Endothelial cell of umbilical vein (primary cell): Measurements from ENCODE around the gene IGHMBP2. TPM values are rescaled to one million over a fixed set of nuclear protein-coding genes. Genes with fewer than 3 reads are reported as not detected.

Experiments used
- BruUV-seq: library from RNA; stranded (reverse); fragments of 400-500 nt; replicated peaks from 2 replicates; lab custom pipeline; 2021; lab: Mats Ljungman, UMichigan
- CTCF ChIA-PET: fragments of 300-600, 350-600 bp; sonication (Branson Sonifier 250); formaldehyde crosslinking; loops from one replicate; lab custom pipeline; 2021; ENCODE audit warnings: antibody characterized with exemption, inconsistent platforms; lab: Charles Lee
- POLR2A ChIA-PET: fragments of 300-600, 350-600 bp; sonication (Branson Sonifier 250); formaldehyde crosslinking; loops from one replicate; lab custom pipeline; 2021; ENCODE audit warnings: antibody characterized with exemption, inconsistent platforms; lab: Charles Lee
- DNase-seq: peaks from one replicate; pipeline ENCODE4 v3.0.0-alpha.2; 2011; ENCODE audit warnings: low read depth, low spot score
- FAIRE-seq: peaks from 2 replicates; lab custom pipeline; 2011; peaks lifted over from hg19 to GRCh38; lab: Jason Lieb, UNC
- H2AFZ ChIP-seq: 2 replicates; pipeline ENCODE4 v1.6.0; 2012; ENCODE audit warnings: low read depth, low read length, control low read depth, inconsistent platforms
- H3K27ac ChIP-seq: 2 replicates; pipeline ENCODE4 v1.5.1; 2011; ENCODE audit warnings: low read depth, mild to moderate bottlenecking, control low read depth, low read length, moderate library complexity; ENCODE audit not compliant: insufficient read depth
- H3K27me3 ChIP-seq, 2 experiments: 2 replicates each; pipeline versions ENCODE4 v1.6.0 to v1.6.1; 2011; ENCODE audit warnings: low read length in 2 of 2, mixed read lengths in 1 of 2; ENCODE audit not compliant: control insufficient read depth in 2 of 2, insufficient read depth in 2 of 2
- H3K36me3 ChIP-seq, 2 experiments: 2 replicates in 1 of 2; 3 replicates in 1 of 2; pipeline ENCODE4 v1.5.1; 2011; ENCODE audit warnings: low read length in 2 of 2, mild to moderate bottlenecking in 1 of 2, moderate library complexity in 1 of 2; ENCODE audit not compliant: control insufficient read depth in 2 of 2, insufficient read depth in 2 of 2; ENCODE audit errors: extremely low read depth in 1 of 2
- H3K4me1 ChIP-seq: 3 replicates; pipeline ENCODE4 v1.5.1; 2011; ENCODE audit warnings: mild to moderate bottlenecking, low read length; ENCODE audit not compliant: control insufficient read depth, insufficient read depth; ENCODE audit errors: extremely low read depth
- H3K4me2 ChIP-seq: 2 replicates; pipeline ENCODE4 v1.6.1; 2011; ENCODE audit warnings: low read length, control low read depth, mixed read lengths; ENCODE audit not compliant: insufficient read depth
- H3K4me3 ChIP-seq, 3 experiments: fragments of 200-600 bp in 1 of 3; sonication (generic), shearing (Covaris generic) in 1 of 3; replicated peaks in 1 of 3; 2 replicates each; pipeline ENCODE4 v1.5.1; 2011 to 2016; ENCODE audit warnings: control low read depth in 3 of 3, low read length in 3 of 3, mild to moderate bottlenecking in 2 of 3, inconsistent platforms in 1 of 3, low read depth in 1 of 3, moderate library complexity in 1 of 3; ENCODE audit not compliant: insufficient read depth in 1 of 3
- H3K79me2 ChIP-seq: 2 replicates; pipeline ENCODE4 v1.6.0; 2012; ENCODE audit warnings: low read length, inconsistent platforms; ENCODE audit not compliant: control insufficient read depth, insufficient read depth
- H3K9ac ChIP-seq: replicated peaks from 2 replicates; pipeline ENCODE3; 2011; ENCODE audit warnings: low read length, control low read depth; ENCODE audit not compliant: insufficient read depth; ENCODE audit errors: extremely low read depth
- H3K9me1 ChIP-seq: replicated peaks from 3 replicates; pipeline ENCODE4 v1.6.0; 2011; ENCODE audit warnings: mild to moderate bottlenecking, low read length; ENCODE audit not compliant: control insufficient read depth, insufficient read depth; ENCODE audit errors: extremely low read depth
- H3K9me3 ChIP-seq: replicated peaks from 2 replicates; pipeline ENCODE4 v1.5.1; 2012; ENCODE audit warnings: low read length, inconsistent platforms; ENCODE audit not compliant: control insufficient read depth, insufficient read depth
- H4K20me1 ChIP-seq: replicated peaks from 2 replicates; pipeline ENCODE3; 2011; ENCODE audit warnings: mild to moderate bottlenecking, low read length; ENCODE audit not compliant: control insufficient read depth, insufficient read depth; ENCODE audit errors: extremely low read depth
- CTCF ChIP-seq, 2 donors: IDR thresholded peaks; 1 replicate in 1 of 2; 2 replicates in 1 of 2; pipeline ENCODE4 v1.5.1; 2011; ENCODE audit warnings: low read length in 2 of 2, mild to moderate bottlenecking in 2 of 2, moderate library complexity in 2 of 2, control low read depth in 1 of 2, inconsistent platforms in 1 of 2, low read depth in 1 of 2; ENCODE audit not compliant: insufficient read depth in 1 of 2; ENCODE audit errors: extremely low read depth in 1 of 2
- EZH2 ChIP-seq: IDR thresholded peaks from 2 replicates; pipeline ENCODE4 v1.6.1; 2012; ENCODE audit warnings: borderline replicate concordance, low read depth, mild to moderate bottlenecking, moderate library complexity, low read length, inconsistent platforms; ENCODE audit not compliant: severe bottlenecking
- FOS ChIP-seq: IDR thresholded peaks from 2 replicates; pipeline ENCODE4 v1.6.1; 2011; ENCODE audit warnings: mild to moderate bottlenecking, low read length, moderate library complexity, borderline replicate concordance; ENCODE audit not compliant: insufficient read depth
- GATA2 ChIP-seq: IDR thresholded peaks from 2 replicates; pipeline ENCODE4 v1.7.0; 2011; ENCODE audit warnings: low read depth, mild to moderate bottlenecking, moderate library complexity, mixed read lengths, low read length; ENCODE audit not compliant: insufficient read length, insufficient read depth
- JUN ChIP-seq: IDR thresholded peaks from 2 replicates; pipeline ENCODE4 v1.6.1; 2011; ENCODE audit warnings: borderline replicate concordance, low read depth; ENCODE audit not compliant: insufficient read length, insufficient read depth
- MYC ChIP-seq: IDR thresholded peaks from one replicate; pipeline ENCODE4 v1.6.1; 2011; ENCODE audit warnings: mild to moderate bottlenecking, low read depth, low read length
- POLR2A ChIP-seq: IDR thresholded peaks from 2 replicates; pipeline ENCODE4 v1.6.1; 2012; ENCODE audit warnings: low read depth, mild to moderate bottlenecking, control low read depth, low read length
- POLR2AphosphoS5 ChIP-seq: IDR thresholded peaks from 2 replicates; pipeline ENCODE4 v1.6.1; 2012; ENCODE audit warnings: low read depth, mild to moderate bottlenecking, control low read depth, low read length, moderate library complexity; ENCODE audit not compliant: insufficient read depth
- dilution Hi-C: fragments of 300-500 bp; cut with MboI; formaldehyde crosslinking; loops from one replicate; pipeline ENCODE4 v1.15.0; 2019; ENCODE audit warnings: low sequenced_read_pairs; ENCODE audit not compliant: extremely low pct_ligation_motif_present
- intact Hi-C: fragments of 100-400 bp; cut with micrococcal nuclease; formaldehyde crosslinking; loops from one replicate; pipeline ENCODE4 v1.10.0; 2022
- polyA plus RNA-seq, 4 experiments: library from polyadenylated mRNA; depleted of rRNA in 3 of 4; stranded (reverse) in 3 of 4; unstranded in 1 of 4; fragments of >200 nt; gene quantifications; 2 replicates each; pipeline versions ENCODE4 v1.2.1 to v1.2.3, GENCODE V29; 2011 to 2012; ENCODE audit warnings: missing spikeins in 1 of 4
- total RNA-seq: library from RNA; stranded (reverse); gene quantifications from 2 replicates; pipeline ENCODE4 v1.2.3, GENCODE V29; 2021
- TF ChIP-seq, protein P1 (sequence below): IDR thresholded peaks from 2 replicates; pipeline ENCODE4 v1.6.1; 2011; ENCODE audit not compliant: insufficient read depth, insufficient read length

The IGHMBP2 gene
- total and polyA plus RNA-seq, 2 donors (not counting 3 experiments of a cell fraction or from before 2014, with no cell fraction given) = 10.9 to 25.1 TPM

- no peaks in the 10 kb centered on the region for H4K20me1 ChIP-seq
- no peak overlapping the region for H3K9ac ChIP-seq
- H3K4me1 ChIP-seq = no peaks in the 10 kb centered on the region
- peaks cover 13 to 25% of the 10 kb centered on the region in 2 experiments for H3K36me3 ChIP-seq
- peaks cover 2% of the 10 kb centered on the region for H3K79me2 ChIP-seq
- no TSS peak for BruUV-seq
- no peak overlapping the region for H3K4me2 ChIP-seq
- FAIRE-seq = no peak
- H3K9me3 ChIP-seq = peaks cover 3% of the 10 kb centered on the region
- H3K4me3 ChIP-seq = no peak overlapping the region
- H2AFZ ChIP-seq = no peak overlapping the region
- ChIA-PET POLR2A (no interaction called here), CTCF (no interaction called here)
- DNase-seq = no peak
- no peaks in the 10 kb centered on the region for H3K27me3 ChIP-seq
- dilution Hi-C loops = no loop called here
- TF ChIP-seq MYC = no peak
- no peak for TF ChIP-seq POLR2AphosphoS5
- TF ChIP-seq GATA2 = no peak
- no peak for TF ChIP-seq JUN
- TF ChIP-seq, protein P1, sequence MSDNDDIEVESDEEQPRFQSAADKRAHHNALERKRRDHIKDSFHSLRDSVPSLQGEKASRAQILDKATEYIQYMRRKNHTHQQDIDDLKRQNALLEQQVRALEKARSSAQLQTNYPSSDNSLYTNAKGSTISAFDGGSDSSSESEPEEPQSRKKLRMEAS = no peak
- no peak for TF ChIP-seq FOS
- TF ChIP-seq CTCF (IDR thresholded peaks at IDR 0.05; ENCODE audit: extremely low read depth in 1 of 2, insufficient read depth in 1 of 2, low read depth in 1 of 2, low read length in 2 of 2) = no peak
- TF ChIP-seq EZH2 = no peak
- no peak for TF ChIP-seq POLR2A
- H3K9me1 ChIP-seq = no peaks in the 10 kb centered on the region
- H3K27ac ChIP-seq = no peak overlapping the region
- intact Hi-C loops = no loop called here
Observed at GRCh38 chr11:68923614-68924013, 19.9 kb downstream of the IGHMBP2 start.
